A673 (cell line): Measurements from ENCODE around the gene NCBP2L. TPM values are rescaled to one million over a fixed set of nuclear protein-coding genes. Genes with fewer than 3 reads are reported as not detected.

Experiments
- BruUV-seq: library from RNA; stranded (reverse); fragments of 400-500 nt; replicated peaks from 2 replicates; lab custom pipeline; 2021; lab: Mats Ljungman, UMichigan
- CTCF ChIA-PET: fragments of 300-600 bp; sonication (Branson Sonifier 250); formaldehyde crosslinking; loops from one replicate; lab custom pipeline; 2022; ENCODE audit warnings: antibody characterized with exemption; lab: Charles Lee
- POLR2A ChIA-PET: fragments of 300-600 bp; sonication (Branson Sonifier 250); formaldehyde crosslinking; loops from one replicate; lab custom pipeline; 2022; ENCODE audit warnings: antibody characterized with exemption; ENCODE audit not compliant: low non-redundant PET; lab: Charles Lee
- DNase-seq: peaks from one replicate; pipeline ENCODE4 v3.0.0-alpha.2; 2015; ENCODE audit warnings: low spot score
- H3K27ac ChIP-seq: fragments of 200-600 bp; sonication (generic); 2 replicates; pipeline ENCODE4 v1.5.1; 2016; ENCODE audit warnings: mixed run types, low read depth, mild to moderate bottlenecking, mixed read lengths, antibody characterized with exemption, low read length; ENCODE audit not compliant: poor library complexity, severe bottlenecking
- H3K27me3 ChIP-seq: fragments of 200-600 bp; sonication (generic); replicated peaks from 2 replicates; pipeline ENCODE4 v1.6.1; 2017; ENCODE audit warnings: mixed run types, low read depth, mild to moderate bottlenecking, mixed read lengths, antibody characterized with exemption, low read length; ENCODE audit not compliant: insufficient read depth, poor library complexity
- H3K36me3 ChIP-seq: fragments of 200-600 bp; sonication (generic); 2 replicates; pipeline ENCODE4 v1.6.1; 2016; ENCODE audit warnings: mixed run types, mild to moderate bottlenecking, mixed read lengths, antibody characterized with exemption, low read length; ENCODE audit not compliant: insufficient read depth, poor library complexity, severe bottlenecking
- H3K4me1 ChIP-seq: fragments of 200-600 bp; sonication (generic); 2 replicates; pipeline ENCODE4 v1.6.1; 2017; ENCODE audit warnings: mixed run types, mild to moderate bottlenecking, mixed read lengths, antibody characterized with exemption, low read length; ENCODE audit not compliant: insufficient read depth, poor library complexity, severe bottlenecking
- H3K4me3 ChIP-seq: fragments of 200-600 bp; sonication (generic); 2 replicates; pipeline ENCODE4 v1.5.1; 2016; ENCODE audit warnings: low read depth, mixed run types, mild to moderate bottlenecking, mixed read lengths, low read length; ENCODE audit not compliant: poor library complexity, severe bottlenecking
- H3K9me3 ChIP-seq: fragments of 200-600 bp; sonication (generic); 2 replicates; pipeline ENCODE4 v1.6.1; 2016; ENCODE audit warnings: mixed run types, low read depth, mild to moderate bottlenecking, mixed read lengths, antibody characterized with exemption, low read length; ENCODE audit not compliant: poor library complexity, severe bottlenecking
- CTCF ChIP-seq: fragments of 300-800, 200-600 bp; sonication (generic); conservative IDR thresholded peaks from 2 replicates; pipeline ENCODE4 v1.5.1; 2017; ENCODE audit warnings: low read depth, mild to moderate bottlenecking, antibody characterized with exemption, low read length, moderate library complexity, mixed read lengths
- EZH2 ChIP-seq: fragments of 200-600 bp; sonication (generic); IDR thresholded peaks from 2 replicates; pipeline ENCODE4 v1.6.1; 2017; ENCODE audit warnings: borderline replicate concordance, low read depth, mild to moderate bottlenecking, mixed read lengths, antibody characterized with exemption, low read length; ENCODE audit not compliant: poor library complexity, severe bottlenecking
- intact Hi-C: fragments of 100-400 bp; cut with micrococcal nuclease; formaldehyde crosslinking; loops from one replicate; pipeline ENCODE4 v1.10.0; 2022; ENCODE audit not compliant: unreplicated experiment
- total RNA-seq: library from RNA; stranded (reverse); gene quantifications from 2 replicates; pipeline ENCODE4 v1.2.3, GENCODE V29; 2021

NCBP2L gene
- total RNA-seq, 1 experiment from 2014 or later: not detected

GRCh38 chrX:107744868-107745267 is 32.7 kb upstream of the NCBP2L start:
- BruUV-seq: no TSS peak
- Histone ChIP-seq H3K27ac (no peak overlapping the region), H3K4me3 (no peak overlapping the region), H3K4me1 (peaks cover 18% of the 10 kb centered on the region), H3K36me3 (no peaks in the 10 kb centered on the region), H3K27me3 (peaks cover 4% of the 10 kb centered on the region), H3K9me3 (no peaks in the 10 kb centered on the region)
- no peak for DNase-seq
- POLR2A ChIA-PET: no interaction called here
- intact Hi-C loops: no loop called here
- TF ChIP-seq EZH2: no peak
- CTCF ChIA-PET: no interaction called here

- TF ChIP-seq EZH2: no peak
- no peak for TF ChIP-seq CTCF
- no TSS peak for BruUV-seq
- H3K9me3 ChIP-seq: no peaks in the 10 kb centered on the region
- CTCF ChIA-PET: no interaction called here
- intact Hi-C loops: no loop called here
- no peak overlapping the region for H3K4me3 ChIP-seq
- POLR2A ChIA-PET: no interaction called here
- H3K27me3 ChIP-seq: peaks cover 4% of the 10 kb centered on the region
- H3K27ac ChIP-seq: no peak overlapping the region
- H3K36me3 ChIP-seq: no peaks in the 10 kb centered on the region
- H3K4me1 ChIP-seq: peaks cover 2% of the 10 kb centered on the region
- DNase-seq: peak; percentile 19
These were observed 29.9 kb upstream of the NCBP2L start for GRCh38 chrX:107747596-107748161.

- TF ChIP-seq CTCF (no peak), EZH2 (no peak)
- H3K27me3 ChIP-seq: peaks cover 4% of the 10 kb centered on the region
- H3K9me3 ChIP-seq: no peaks in the 10 kb centered on the region
- H3K27ac ChIP-seq: no peak overlapping the region
- H3K4me1 ChIP-seq: peaks cover 5% of the 10 kb centered on the region
- ChIA-PET POLR2A (no interaction called here), CTCF (no interaction called here)
- no peak for DNase-seq
- intact Hi-C loops: no loop called here
- H3K36me3 ChIP-seq: no peaks in the 10 kb centered on the region
- BruUV-seq: no TSS peak
- H3K4me3 ChIP-seq: no peak overlapping the region
These were observed 29.0 kb upstream of the NCBP2L start for GRCh38 chrX:107748506-107748905.

DNA sequence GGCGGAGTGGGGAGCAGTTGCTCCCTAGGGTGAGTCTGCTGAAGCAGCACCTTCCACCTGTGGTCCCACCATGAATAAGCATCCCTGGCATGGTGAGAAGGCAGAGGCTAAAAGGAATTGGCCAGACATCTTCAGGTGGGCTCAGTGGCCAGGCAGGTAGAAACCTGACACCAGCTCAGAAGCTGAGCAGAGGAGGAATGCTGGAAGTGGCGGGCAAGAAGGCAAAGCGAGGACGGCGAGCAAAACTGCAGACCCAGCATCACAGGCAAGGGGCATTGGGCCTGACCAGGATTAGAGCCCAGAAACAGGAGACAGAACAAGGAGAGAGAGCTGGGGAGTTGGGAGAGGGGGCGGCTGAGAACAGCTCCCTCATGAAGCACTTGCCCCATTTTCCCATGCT is 27.3 kb upstream of the NCBP2L start:
- Histone ChIP-seq H3K27me3 (peaks cover 4% of the 10 kb centered on the region), H3K36me3 (no peaks in the 10 kb centered on the region), H3K4me1 (peaks cover 5% of the 10 kb centered on the region), H3K4me3 (no peak overlapping the region), H3K9me3 (no peaks in the 10 kb centered on the region), H3K27ac (no peak overlapping the region)
- CTCF ChIA-PET: no interaction called here
- POLR2A ChIA-PET: no interaction called here
- no peak for DNase-seq
- intact Hi-C loops: no loop called here
- no TSS peak for BruUV-seq
- TF ChIP-seq EZH2 (no peak), CTCF (no peak)
